Thoracic aorta (tissue), 2 donors: ENCODE results near the gene NRG2. TPM values are rescaled to one million over a fixed set of nuclear protein-coding genes. Genes with fewer than 3 reads are reported as not detected.

Experiments
- ATAC-seq: fragments of 150-250 bp; one replicate; pipeline ENCODE4 v1.8.0; 2017; ENCODE audit warnings: low read depth; ENCODE audit not compliant: insufficient number of reproducible peaks, low FRiP score
- DNase-seq: peaks from one replicate; pipeline ENCODE4 v3.0.0-alpha.2; 2020; ENCODE audit warnings: low spot score
- H3K27ac ChIP-seq, 2 donors: fragments of 200-600 bp; sonication (generic); 1 replicate in 1 of 2; 2 replicates in 1 of 2; pipeline ENCODE4 v1.5.1; 2016; ENCODE audit warnings: mild to moderate bottlenecking in 2 of 2, moderate library complexity in 2 of 2
- H3K27me3 ChIP-seq: fragments of 200-600 bp; sonication (generic); replicated peaks from 2 replicates; pipeline ENCODE4 v1.6.0; 2016; ENCODE audit warnings: mild to moderate bottlenecking; ENCODE audit not compliant: insufficient read depth
- H3K36me3 ChIP-seq: fragments of 200-600 bp; sonication (generic); one replicate; pipeline ENCODE4 v1.5.1; 2016
- H3K4me1 ChIP-seq, 2 donors: fragments of 200-600 bp; sonication (generic); 1 replicate in 1 of 2; 2 replicates in 1 of 2; pipeline versions ENCODE4 v1.5.1 to v1.6.0; 2016; ENCODE audit warnings: low read depth in 2 of 2, mild to moderate bottlenecking in 1 of 2; ENCODE audit not compliant: control insufficient read depth in 1 of 2
- H3K4me3 ChIP-seq: fragments of 200-600 bp; sonication (generic); 2 replicates; pipeline ENCODE4 v1.5.1; 2016; ENCODE audit warnings: mild to moderate bottlenecking
- H3K9me3 ChIP-seq: fragments of 200-600 bp; sonication (generic); 2 replicates; pipeline ENCODE4 v1.5.1; 2016
- CTCF ChIP-seq: fragments of 200-600 bp; sonication (generic); IDR thresholded peaks from one replicate; pipeline ENCODE4 v1.5.1; 2019; ENCODE audit warnings: antibody characterized with exemption
- total RNA-seq, 2 donors: library from RNA; depleted of rRNA; stranded (reverse); fragments of >200 nt; gene quantifications; one replicate each; pipeline versions ENCODE4 v1.1.0 to v1.2.3, GENCODE V29; 2016

NRG2 gene
- total RNA-seq, 2 donors from 2014 or later: 2.3 to 6.9 TPM

- Histone ChIP-seq H3K36me3 (no peaks in the 10 kb centered on the region), H3K4me1 (no peaks in the 10 kb centered on the region), H3K9me3 (no peaks in the 10 kb centered on the region), H3K27me3 (no peaks in the 10 kb centered on the region), H3K27ac (no peak overlapping the region), H3K4me3 (no peak overlapping the region)
- no peak for DNase-seq
- no peak for ATAC-seq
- no peak for TF ChIP-seq CTCF
These were observed 92.7 kb downstream of the NRG2 start for GRCh38 chr5:139950436-139950835.

- ATAC-seq (no peak), DNase-seq (no peak)
- Histone ChIP-seq H3K27me3 (no peaks in the 10 kb centered on the region), H3K9me3 (no peaks in the 10 kb centered on the region), H3K36me3 (no peaks in the 10 kb centered on the region), H3K4me1 (no peaks in the 10 kb centered on the region), H3K4me3 (no peak overlapping the region), H3K27ac (no peak overlapping the region)
- TF ChIP-seq CTCF: no peak
These were observed 93.4 kb downstream of the NRG2 start for GRCh38 chr5:139949710-139950109.

GRCh38 chr5:139947727-139948126 lies 95.4 kb downstream of the NRG2 start:
- no peak overlapping the region for H3K27ac ChIP-seq
- no peaks in the 10 kb centered on the region for H3K36me3 ChIP-seq
- DNase-seq: no peak
- no peaks in the 10 kb centered on the region for H3K4me1 ChIP-seq
- H3K4me3 ChIP-seq: no peak overlapping the region
- H3K9me3 ChIP-seq: peaks cover 4% of the 10 kb centered on the region
- no peaks in the 10 kb centered on the region for H3K27me3 ChIP-seq
- TF ChIP-seq CTCF: no peak
- ATAC-seq: no peak

GRCh38 chr5:139946440-139946839 lies 96.7 kb downstream of the NRG2 start:
- no peak for DNase-seq
- TF ChIP-seq CTCF: no peak
- ATAC-seq: no peak
- Histone ChIP-seq H3K9me3 (peaks cover 6% of the 10 kb centered on the region), H3K27ac (no peak overlapping the region), H3K4me3 (no peak overlapping the region), H3K27me3 (no peaks in the 10 kb centered on the region), H3K4me1 (no peaks in the 10 kb centered on the region), H3K36me3 (no peaks in the 10 kb centered on the region)

GRCh38 chr5:139946006-139946405 lies 97.1 kb downstream of the NRG2 start:
- Histone ChIP-seq H3K9me3 (peaks cover 6% of the 10 kb centered on the region), H3K4me3 (no peak overlapping the region), H3K4me1 (no peaks in the 10 kb centered on the region), H3K27ac (no peak overlapping the region), H3K36me3 (no peaks in the 10 kb centered on the region), H3K27me3 (no peaks in the 10 kb centered on the region)
- ATAC-seq: no peak
- no peak for DNase-seq
- TF ChIP-seq CTCF: no peak
